ENCODE results near the gene NDUFS7. TPM values are rescaled to one million over a fixed set of nuclear protein-coding genes. Genes with fewer than 3 reads are reported as not detected.

Gene NDUFS7
- total and polyA plus RNA-seq, 9 of the 15 experiments (the other 6 are each of a cell fraction or from before 2014, with no cell fraction given), result 6.0 to 271 (median 60.6) TPM

- TF ChIP-seq, protein P1, sequence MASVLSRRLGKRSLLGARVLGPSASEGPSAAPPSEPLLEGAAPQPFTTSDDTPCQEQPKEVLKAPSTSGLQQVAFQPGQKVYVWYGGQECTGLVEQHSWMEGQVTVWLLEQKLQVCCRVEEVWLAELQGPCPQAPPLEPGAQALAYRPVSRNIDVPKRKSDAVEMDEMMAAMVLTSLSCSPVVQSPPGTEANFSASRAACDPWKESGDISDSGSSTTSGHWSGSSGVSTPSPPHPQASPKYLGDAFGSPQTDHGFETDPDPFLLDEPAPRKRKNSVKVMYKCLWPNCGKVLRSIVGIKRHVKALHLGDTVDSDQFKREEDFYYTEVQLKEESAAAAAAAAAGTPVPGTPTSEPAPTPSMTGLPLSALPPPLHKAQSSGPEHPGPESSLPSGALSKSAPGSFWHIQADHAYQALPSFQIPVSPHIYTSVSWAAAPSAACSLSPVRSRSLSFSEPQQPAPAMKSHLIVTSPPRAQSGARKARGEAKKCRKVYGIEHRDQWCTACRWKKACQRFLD (CRISPR knock-in tag; IDR thresholded peaks at IDR 0.05), result 0 out of 2 replicates have a peak, but pooled peaks have one; percentile 52
- TF ChIP-seq ATF4 (CRISPR knock-in tag; IDR thresholded peaks at IDR 0.05) (no peak), TRIM28 (IDR thresholded peaks at IDR 0.05) (no peak), MIER1 (IDR thresholded peaks at IDR 0.05; ENCODE audit: low read depth) (no peak), HMG20B (CRISPR knock-in tag; IDR thresholded peaks at IDR 0.05) (no peak), PCBP1 (IDR thresholded peaks at IDR 0.05; ENCODE audit: low read depth, low read length, poor library complexity, severe bottlenecking) (peak; percentile 80), HCFC1 (IDR thresholded peaks at IDR 0.05; ENCODE audit: low read depth, low read length) (0 out of 2 replicates have a peak, but pooled peaks have one; percentile 3), NFXL1 (CRISPR knock-in tag; IDR thresholded peaks at IDR 0.05) (no peak), CCAR2 (IDR thresholded peaks at IDR 0.05; ENCODE audit: low read depth, low read length) (no peak), NR4A1 (CRISPR knock-in tag; IDR thresholded peaks at IDR 0.05) (no peak), NR4A1 (tag; IDR thresholded peaks at IDR 0.05) (no peak), MTA2 (IDR thresholded peaks at IDR 0.05; ENCODE audit: low read depth) (no peak), WHSC1 (IDR thresholded peaks at IDR 0.05; ENCODE audit: low read length) (no peak), ZNF655 (CRISPR knock-in tag; IDR thresholded peaks at IDR 0.05) (no peak), E2F3 (CRISPR knock-in tag; IDR thresholded peaks at IDR 0.05) (peak; percentile 70; the same call in 1 of the 2 replicates), SMARCE1 (IDR thresholded peaks at IDR 0.05) (no peak)
- TF ChIP-seq, protein P2, sequence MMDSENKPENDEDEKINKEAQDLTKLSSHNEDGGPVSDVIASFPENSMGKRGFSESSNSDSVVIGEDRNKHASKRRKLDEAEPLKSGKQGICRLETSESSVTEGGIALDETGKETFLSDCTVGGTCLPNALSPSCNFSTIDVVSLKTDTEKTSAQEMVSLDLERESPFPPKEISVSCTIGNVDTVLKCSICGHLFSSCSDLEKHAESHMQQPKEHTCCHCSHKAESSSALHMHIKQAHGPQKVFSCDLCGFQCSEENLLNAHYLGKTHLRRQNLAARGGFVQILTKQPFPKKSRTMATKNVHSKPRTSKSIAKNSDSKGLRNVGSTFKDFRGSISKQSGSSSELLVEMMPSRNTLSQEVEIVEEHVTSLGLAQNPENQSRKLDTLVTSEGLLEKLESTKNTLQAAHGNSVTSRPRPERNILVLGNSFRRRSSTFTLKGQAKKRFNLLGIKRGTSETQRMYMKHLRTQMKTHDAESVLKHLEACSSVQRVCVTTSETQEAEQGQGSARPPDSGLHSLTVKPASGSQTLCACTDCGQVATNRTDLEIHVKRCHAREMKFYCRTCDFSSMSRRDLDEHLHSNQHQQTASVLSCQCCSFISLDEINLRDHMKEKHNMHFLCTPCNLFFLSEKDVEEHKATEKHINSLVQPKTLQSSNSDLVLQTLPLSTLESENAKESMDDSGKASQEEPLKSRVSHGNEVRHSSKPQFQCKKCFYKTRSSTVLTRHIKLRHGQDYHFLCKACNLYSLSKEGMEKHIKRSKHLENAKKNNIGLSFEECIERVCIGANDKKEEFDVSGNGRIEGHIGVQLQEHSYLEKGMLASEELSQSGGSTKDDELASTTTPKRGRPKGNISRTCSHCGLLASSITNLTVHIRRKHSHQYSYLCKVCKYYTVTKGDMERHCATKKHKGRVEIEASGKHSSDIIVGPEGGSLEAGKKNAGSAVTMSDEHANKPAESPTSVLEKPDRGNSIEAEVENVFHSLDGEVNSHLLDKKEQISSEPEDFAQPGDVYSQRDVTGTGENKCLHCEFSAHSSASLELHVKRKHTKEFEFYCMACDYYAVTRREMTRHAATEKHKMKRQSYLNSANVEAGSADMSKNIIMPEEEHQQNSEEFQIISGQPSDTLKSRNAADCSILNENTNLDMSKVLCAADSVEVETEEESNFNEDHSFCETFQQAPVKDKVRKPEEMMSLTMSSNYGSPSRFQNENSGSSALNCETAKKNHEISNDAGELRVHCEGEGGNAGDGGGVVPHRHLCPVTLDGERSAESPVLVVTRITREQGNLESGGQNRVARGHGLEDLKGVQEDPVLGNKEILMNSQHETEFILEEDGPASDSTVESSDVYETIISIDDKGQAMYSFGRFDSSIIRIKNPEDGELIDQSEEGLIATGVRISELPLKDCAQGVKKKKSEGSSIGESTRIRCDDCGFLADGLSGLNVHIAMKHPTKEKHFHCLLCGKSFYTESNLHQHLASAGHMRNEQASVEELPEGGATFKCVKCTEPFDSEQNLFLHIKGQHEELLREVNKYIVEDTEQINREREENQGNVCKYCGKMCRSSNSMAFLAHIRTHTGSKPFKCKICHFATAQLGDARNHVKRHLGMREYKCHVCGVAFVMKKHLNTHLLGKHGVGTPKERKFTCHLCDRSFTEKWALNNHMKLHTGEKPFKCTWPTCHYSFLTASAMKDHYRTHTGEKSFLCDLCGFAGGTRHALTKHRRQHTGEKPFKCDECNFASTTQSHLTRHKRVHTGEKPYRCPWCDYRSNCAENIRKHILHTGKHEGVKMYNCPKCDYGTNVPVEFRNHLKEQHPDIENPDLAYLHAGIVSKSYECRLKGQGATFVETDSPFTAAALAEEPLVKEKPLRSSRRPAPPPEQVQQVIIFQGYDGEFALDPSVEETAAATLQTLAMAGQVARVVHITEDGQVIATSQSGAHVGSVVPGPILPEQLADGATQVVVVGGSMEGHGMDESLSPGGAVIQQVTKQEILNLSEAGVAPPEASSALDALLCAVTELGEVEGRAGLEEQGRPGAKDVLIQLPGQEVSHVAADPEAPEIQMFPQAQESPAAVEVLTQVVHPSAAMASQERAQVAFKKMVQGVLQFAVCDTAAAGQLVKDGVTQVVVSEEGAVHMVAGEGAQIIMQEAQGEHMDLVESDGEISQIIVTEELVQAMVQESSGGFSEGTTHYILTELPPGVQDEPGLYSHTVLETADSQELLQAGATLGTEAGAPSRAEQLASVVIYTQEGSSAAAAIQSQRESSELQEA (IDR thresholded peaks at IDR 0.05; ENCODE audit: low read depth), result no peak
These were observed 24.8 kb downstream of the NDUFS7 start (continued) for GRCh38 chr19:1408300-1409203.
